ENCODE data around the gene CHSY1. TPM values are rescaled to one million over a fixed set of nuclear protein-coding genes. Genes with fewer than 3 reads are reported as not detected.
A peak's percentile ranks its signal among the peaks of the same experiment; 100 is the strongest.

The CHSY1 gene
- total RNA-seq, 1 donor from 2014 or later, result 23.3 TPM

- Mint-ChIP-seq H3K27ac (peak overlapping the region; percentile 95), H3K9me3 (no peaks in the 10 kb centered on the region), H3K36me3 (peaks cover 13% of the 10 kb centered on the region), H3K4me1 (peaks cover 29% of the 10 kb centered on the region), H3K27me3 (ENCODE audit: insufficient read depth, low read depth) (peaks cover 4% of the 10 kb centered on the region), H3K4me3 (peak overlapping the region; percentile 97)
- H4K20me1 ChIP-seq (ENCODE audit: low read depth), result peaks cover 56% of the 10 kb centered on the region
- H3K9ac ChIP-seq, result peak overlapping the region; percentile 33
- H3K79me2 ChIP-seq (ENCODE audit: low read depth), result peaks cover 57% of the 10 kb centered on the region
- no peak overlapping the region for H2AFZ ChIP-seq (replicated peaks)
- H3K4me2 ChIP-seq, result peak overlapping the region; percentile 84
- H3K4me1 ChIP-seq, result peaks cover 16% of the 10 kb centered on the region
- peaks cover 9% of the 10 kb centered on the region for H3F3A ChIP-seq (ENCODE audit: low read depth)
- no peaks in the 10 kb centered on the region for H3K9me3 ChIP-seq (ENCODE audit: low read depth)
- TF ChIP-seq CTCF (IDR thresholded peaks at IDR 0.05), result no peak
- no peak for TF ChIP-seq EZH2phosphoT487 (IDR thresholded peaks at IDR 0.05)
- H3K27me3 ChIP-seq, result peaks cover 14% of the 10 kb centered on the region
- DNase-seq (ENCODE audit: low spot score), result peak; percentile 18
- peak overlapping the region; percentile 87 for H3K4me3 ChIP-seq
- H3K36me3 ChIP-seq, result no peaks in the 10 kb centered on the region
- H3K27ac ChIP-seq, result no peak overlapping the region
Observed at GRCh38 chr15:101250341-101250831, 1.5 kb downstream of the CHSY1 start.

GRCh38 chr15:101248274-101248673, 3.6 kb downstream of the CHSY1 start:
- H3K9me3 ChIP-seq (ENCODE audit: low read depth), result no peaks in the 10 kb centered on the region
- peaks cover 46% of the 10 kb centered on the region for H3K4me1 Mint-ChIP-seq
- H3K79me2 ChIP-seq (ENCODE audit: low read depth), result peaks cover 78% of the 10 kb centered on the region
- no peaks in the 10 kb centered on the region for H3K36me3 ChIP-seq
- H3K27me3 ChIP-seq, result peaks cover 14% of the 10 kb centered on the region
- H3K4me2 ChIP-seq, result no peak overlapping the region
- H4K20me1 ChIP-seq (ENCODE audit: low read depth), result peaks cover 77% of the 10 kb centered on the region
- no peak for TF ChIP-seq EZH2phosphoT487 (IDR thresholded peaks at IDR 0.05)
- no peak for TF ChIP-seq CTCF (IDR thresholded peaks at IDR 0.05)
- TF ChIP-seq EZH2 (IDR thresholded peaks at IDR 0.05), result no peak
- no peak overlapping the region for H2AFZ ChIP-seq (replicated peaks)
- peaks cover 16% of the 10 kb centered on the region for H3K36me3 Mint-ChIP-seq
- peaks cover 18% of the 10 kb centered on the region for H3F3A ChIP-seq (ENCODE audit: low read depth)
- peaks cover 4% of the 10 kb centered on the region for H3K27me3 Mint-ChIP-seq (ENCODE audit: insufficient read depth, low read depth)
- no peak overlapping the region for H3K9ac ChIP-seq
- no peak overlapping the region for H3K27ac Mint-ChIP-seq
- H3K9me3 Mint-ChIP-seq, result no peaks in the 10 kb centered on the region
- no peak overlapping the region for H3K27ac ChIP-seq
- H3K4me3 ChIP-seq, result no peak overlapping the region
- H3K4me1 ChIP-seq, result peaks cover 19% of the 10 kb centered on the region
- DNase-seq (ENCODE audit: low spot score), result no peak
- H3K4me3 Mint-ChIP-seq, result no peak overlapping the region

- H3K9me3 Mint-ChIP-seq, result no peaks in the 10 kb centered on the region
- no peak overlapping the region for H3K4me2 ChIP-seq
- no peak overlapping the region for H3K27ac Mint-ChIP-seq
Observed at GRCh38 chr15:101246824-101247745, 4.8 kb downstream of the CHSY1 start.

More at GRCh38 chr15:101246824-101247745, 4.8 kb downstream of the CHSY1 start:
- H3K27me3 ChIP-seq, result peaks cover 2% of the 10 kb centered on the region
- H3K9ac ChIP-seq, result no peak overlapping the region
- no peak for DNase-seq (ENCODE audit: low spot score)
- Mint-ChIP-seq H3K36me3 (peaks cover 20% of the 10 kb centered on the region), H3K4me3 (no peak overlapping the region), H3K4me1 (peaks cover 48% of the 10 kb centered on the region), H3K27me3 (ENCODE audit: insufficient read depth, low read depth) (no peaks in the 10 kb centered on the region)
- H3F3A ChIP-seq (ENCODE audit: low read depth), result peaks cover 16% of the 10 kb centered on the region
- no peak overlapping the region for H3K27ac ChIP-seq
- no peak overlapping the region for H2AFZ ChIP-seq (replicated peaks)
- peaks cover 89% of the 10 kb centered on the region for H4K20me1 ChIP-seq (ENCODE audit: low read depth)
- peaks cover 90% of the 10 kb centered on the region for H3K79me2 ChIP-seq (ENCODE audit: low read depth)
- H3K4me3 ChIP-seq, result no peak overlapping the region
- H3K4me1 ChIP-seq, result peaks cover 27% of the 10 kb centered on the region
- no peaks in the 10 kb centered on the region for H3K36me3 ChIP-seq
- no peaks in the 10 kb centered on the region for H3K9me3 ChIP-seq (ENCODE audit: low read depth)
- TF ChIP-seq EZH2 (IDR thresholded peaks at IDR 0.05) (no peak), CTCF (IDR thresholded peaks at IDR 0.05) (no peak), EZH2phosphoT487 (IDR thresholded peaks at IDR 0.05) (no peak)

All from neural progenitor cell (in vitro differentiated cells).